ENCODE data around the gene CCDC197.

- TF ChIP-seq CTCF (IDR thresholded peaks at IDR 0.05; ENCODE audit: low read depth, low read length) (no peak), EZH2phosphoT487 (IDR thresholded peaks at IDR 0.05; ENCODE audit: low read depth) (no peak)
Measured at GRCh38 chr14:93972618-93973205, 24.4 kb upstream of the CCDC197 start.
